Measurements from ENCODE around the gene ZWILCH. TPM values are rescaled to one million over a fixed set of nuclear protein-coding genes. Genes with fewer than 3 reads are reported as not detected.
A peak's percentile ranks its signal among the peaks of the same experiment; 100 is the strongest.
"Not testable (repeated sequence)": the region's sequence is repeated elsewhere in the genome, so short reads cannot be mapped to it uniquely, and the experiment has no call there.

ZWILCH gene
- total RNA-seq, 4 donors from 2014 or later = 2.0 to 6.0 (median 2.9) TPM

- ATAC-seq = no peak
- 38 to 66% methylated on average over 4 of the region's 4 CpGs for WGBS, 2 donors (ENCODE audit: low coverage in 1 of 2)
- no peak overlapping the region for H3K4me3 ChIP-seq
- H3K27me3 ChIP-seq = no peaks in the 10 kb centered on the region
- no peak for TF ChIP-seq CTCF (IDR thresholded peaks at IDR 0.05)
- TF ChIP-seq POLR2A (IDR thresholded peaks at IDR 0.05) = no peak
- TF ChIP-seq EP300 (IDR thresholded peaks at IDR 0.05) = no peak
- no peak for TF ChIP-seq POLR2AphosphoS5 (IDR thresholded peaks at IDR 0.05)
- H3K27ac ChIP-seq = no peak overlapping the region
- no peaks in the 10 kb centered on the region for H3K9me3 ChIP-seq
- H3K4me1 ChIP-seq = no peaks in the 10 kb centered on the region
- peaks cover 0 to 4% of the 10 kb centered on the region in 2 donors for H3K36me3 ChIP-seq
Measured at GRCh38 chr15:66462627-66463026, 42.5 kb upstream of the ZWILCH start.

GRCh38 chr15:66465294-66465693, 39.8 kb upstream of the ZWILCH start:
- H3K9me3 ChIP-seq, H3K4me3 ChIP-seq, H3K36me3 ChIP-seq, H3K27ac ChIP-seq, H3K4me1 ChIP-seq, ATAC-seq, H3K27me3 ChIP-seq: not testable (repeated sequence)
- WGBS, 2 donors (ENCODE audit: low coverage in 1 of 2) = 84 to 100% methylated on average over 1 to 3 of the region's 6 CpGs

- ATAC-seq, H3K27me3 ChIP-seq, H3K27ac ChIP-seq, H3K9me3 ChIP-seq, H3K36me3 ChIP-seq, H3K4me3 ChIP-seq, H3K4me1 ChIP-seq: not testable (repeated sequence)
- WGBS, 2 donors (ENCODE audit: low coverage in 1 of 2) = 94% methylated on average over 7 to 11 of the region's 11 CpGs
Measured at GRCh38 chr15:66467162-66468040, 37.7 kb upstream of the ZWILCH start.

DNA sequence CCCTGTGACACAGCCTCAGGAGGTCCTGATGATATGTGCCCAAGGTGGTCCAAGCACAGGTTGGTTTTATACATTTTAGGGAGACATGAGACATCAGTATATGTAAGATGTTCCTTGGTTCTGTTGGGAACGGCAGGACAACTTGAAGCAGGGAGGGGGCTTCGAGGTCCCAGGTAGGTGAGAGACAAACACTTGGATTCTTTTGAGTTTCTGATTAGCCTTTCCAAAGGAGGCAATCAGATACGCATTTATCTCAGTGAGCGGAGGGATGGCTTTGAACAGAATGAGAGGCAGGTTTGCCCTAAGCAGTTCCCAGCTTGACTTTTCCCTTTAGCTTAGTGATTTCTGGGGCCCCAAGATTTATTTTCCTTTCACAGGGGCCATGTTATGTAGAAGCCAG, 34.3 kb upstream of the ZWILCH start:
- not testable (repeated sequence) for H3K9me3 ChIP-seq, H3K27ac ChIP-seq, H3K27me3 ChIP-seq, H3K4me3 ChIP-seq, ATAC-seq, H3K36me3 ChIP-seq
- peaks cover 0 to 11% (median 0%) of the 10 kb centered on the region in 3 donors for H3K4me1 ChIP-seq
- 86 to 91% methylated on average over 4 of the region's 4 CpGs for WGBS, 2 donors (ENCODE audit: low coverage in 1 of 2)

GRCh38 chr15:66472176-66472999, 32.7 kb upstream of the ZWILCH start:
- ATAC-seq = no peak
- TF ChIP-seq POLR2AphosphoS5 (IDR thresholded peaks at IDR 0.05) = no peak
- TF ChIP-seq EP300 (IDR thresholded peaks at IDR 0.05) = no peak
- TF ChIP-seq POLR2A (IDR thresholded peaks at IDR 0.05) = no peak
- no peak for TF ChIP-seq CTCF (IDR thresholded peaks at IDR 0.05)
- H3K27me3 ChIP-seq = no peaks in the 10 kb centered on the region
- no peak overlapping the region for H3K4me3 ChIP-seq
- H3K27ac ChIP-seq = peak overlapping the region in 1 of 4 donors; percentile 42
- H3K9me3 ChIP-seq = no peaks in the 10 kb centered on the region
- no peaks in the 10 kb centered on the region for H3K36me3 ChIP-seq
- peaks cover 0 to 11% (median 0%) of the 10 kb centered on the region in 3 donors for H3K4me1 ChIP-seq
- 42 to 53% methylated on average over 5 to 7 of the region's 8 CpGs for WGBS, 2 donors (ENCODE audit: low coverage in 1 of 2)

DNA sequence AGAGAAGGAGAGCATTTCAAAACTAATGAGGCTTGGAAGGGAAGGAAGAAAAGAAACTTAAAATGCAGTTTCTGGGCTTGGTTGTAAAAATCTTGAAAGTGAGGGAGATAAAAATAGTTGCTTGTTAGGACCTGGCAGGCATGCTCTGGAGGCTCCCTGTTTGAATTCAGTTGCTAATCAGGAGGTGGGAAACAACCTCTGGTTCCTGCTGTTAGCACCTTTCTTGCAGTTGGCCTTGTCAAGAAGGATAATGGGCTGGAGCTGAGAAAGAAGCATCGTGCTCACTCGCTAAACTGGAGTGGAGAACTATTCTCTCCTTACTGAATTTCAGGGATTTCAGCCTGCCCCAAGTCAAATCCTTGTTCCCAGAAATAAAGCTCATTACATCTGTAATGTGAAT, 31.0 kb upstream of the ZWILCH start:
- ATAC-seq = no peak
- WGBS, 2 donors (ENCODE audit: low coverage in 1 of 2) = 53 to 61% methylated on average over 2 of the region's 2 CpGs
- H3K4me3 ChIP-seq = no peak overlapping the region
- peaks cover 0 to 11% (median 0%) of the 10 kb centered on the region in 3 donors for H3K4me1 ChIP-seq
- no peak for TF ChIP-seq EP300 (IDR thresholded peaks at IDR 0.05)
- H3K36me3 ChIP-seq = no peaks in the 10 kb centered on the region
- H3K27ac ChIP-seq = no peak overlapping the region
- no peaks in the 10 kb centered on the region for H3K9me3 ChIP-seq
- no peaks in the 10 kb centered on the region for H3K27me3 ChIP-seq

GRCh38 chr15:66474963-66475362, 30.2 kb upstream of the ZWILCH start:
- H3K4me3 ChIP-seq = no peak overlapping the region
- no peaks in the 10 kb centered on the region for H3K36me3 ChIP-seq
- TF ChIP-seq POLR2AphosphoS5 (IDR thresholded peaks at IDR 0.05) = no peak
- TF ChIP-seq POLR2A (IDR thresholded peaks at IDR 0.05) = no peak
- no peak for TF ChIP-seq EP300 (IDR thresholded peaks at IDR 0.05)
- no peak for TF ChIP-seq CTCF (IDR thresholded peaks at IDR 0.05)
- H3K4me1 ChIP-seq = peaks cover 0 to 11% (median 0%) of the 10 kb centered on the region in 3 donors
- no peak overlapping the region for H3K27ac ChIP-seq
- 96 to 100% methylated on average over 3 of the region's 3 CpGs for WGBS, 2 donors (ENCODE audit: low coverage in 1 of 2)
- no peaks in the 10 kb centered on the region for H3K9me3 ChIP-seq
- no peaks in the 10 kb centered on the region for H3K27me3 ChIP-seq
- no peak for ATAC-seq
